Measurements from ENCODE around the gene CLDN9.
A peak's percentile ranks its signal among the peaks of the same experiment; 100 is the strongest.

CLDN9 gene

GRCh38 chr16:2990891-2991290 lies 21.8 kb upstream of the CLDN9 start:
- peak overlapping the region in 1 of 21 experiments; percentile 25 for H3K27ac ChIP-seq

GRCh38 chr16:2991566-2992261 lies 21.0 kb upstream of the CLDN9 start:
- peak overlapping the region in 6 of 21 experiments; percentile 7 to 72 (median 40) for H3K27ac ChIP-seq
- no peak overlapping the region for H3K4me3 ChIP-seq

More at GRCh38 chr16:2990891-2991290, 21.8 kb upstream of the CLDN9 start:
- no peak overlapping the region for H3K4me3 ChIP-seq

GRCh38 chr16:2992383-2993081 lies 20.2 kb upstream of the CLDN9 start:
- peak overlapping the region in 8 of 21 experiments; percentile 7 to 72 (median 28) for H3K27ac ChIP-seq
- no peak overlapping the region for H3K4me3 ChIP-seq

- peak overlapping the region in 1 of 21 experiments; percentile 11 for H3K27ac ChIP-seq
- H3K4me3 ChIP-seq, result no peak overlapping the region
These were observed 16.4 kb upstream of the CLDN9 start for GRCh38 chr16:2996298-2996697.

GRCh38 chr16:2999929-3000328 lies 12.8 kb upstream of the CLDN9 start:
- no peak overlapping the region for H3K4me3 ChIP-seq
- no peak overlapping the region for H3K27ac ChIP-seq

- H3K27ac ChIP-seq, result no peak overlapping the region
- no peak overlapping the region for H3K4me3 ChIP-seq
These were observed 12.2 kb upstream of the CLDN9 start for GRCh38 chr16:3000540-3000939.

- Histone ChIP-seq H3K27ac (no peak overlapping the region), H3K4me3 (no peak overlapping the region)
These were observed 11.4 kb upstream of the CLDN9 start for GRCh38 chr16:3001316-3001715.

- Histone ChIP-seq H3K4me3 (peak overlapping the region in 2 of 7 experiments; percentile 19 to 30), H3K27ac (no peak overlapping the region)
These were observed 9.0 kb upstream of the CLDN9 start for GRCh38 chr16:3003582-3004270.

- no peak overlapping the region for H3K27ac ChIP-seq
- H3K4me3 ChIP-seq, result peak overlapping the region in 2 of 7 experiments; percentile 19 to 30
These were observed 8.4 kb upstream of the CLDN9 start for GRCh38 chr16:3004319-3004718.

- H3K4me3 ChIP-seq, result peak overlapping the region in 4 of 7 experiments; percentile 9 to 30 (median 21)
- peak overlapping the region in 3 of 21 experiments; percentile 5 to 55 (median 54) for H3K27ac ChIP-seq
These were observed 7.9 kb upstream of the CLDN9 start for GRCh38 chr16:3004781-3005284.

GRCh38 chr16:3007059-3007956 lies 5.4 kb upstream of the CLDN9 start:
- Histone ChIP-seq H3K27ac (peak overlapping the region in 8 of 21 experiments; percentile 15 to 73 (median 38)), H3K4me3 (peak overlapping the region in 1 of 7 experiments; percentile 1)

GRCh38 chr16:3007957-3008689 lies 4.6 kb upstream of the CLDN9 start:
- peak overlapping the region in 1 of 7 experiments; percentile 1 for H3K4me3 ChIP-seq
- H3K27ac ChIP-seq, result peak overlapping the region in 8 of 21 experiments; percentile 9 to 73 (median 46)

- Histone ChIP-seq H3K27ac (peak overlapping the region in 5 of 21 experiments; percentile 9 to 73 (median 48)), H3K4me3 (no peak overlapping the region)
These were observed 4.1 kb upstream of the CLDN9 start for GRCh38 chr16:3008690-3009037.

- no peak overlapping the region for H3K4me3 ChIP-seq
- no peak overlapping the region for H3K27ac ChIP-seq
These were observed 2.9 kb upstream of the CLDN9 start for GRCh38 chr16:3009568-3010390.

GRCh38 chr16:3010510-3010909 lies 2.2 kb upstream of the CLDN9 start:
- H3K27ac ChIP-seq, result no peak overlapping the region
- no peak overlapping the region for H3K4me3 ChIP-seq

- no peak overlapping the region for H3K27ac ChIP-seq
- no peak overlapping the region for H3K4me3 ChIP-seq
These were observed 477 bp upstream of the CLDN9 start for GRCh38 chr16:3012246-3012645.

GRCh38 chr16:3013491-3013951 lies 798 bp downstream of the CLDN9 start:
- Histone ChIP-seq H3K27ac (no peak overlapping the region), H3K4me3 (no peak overlapping the region)
